ENCODE results near the gene ZNF362.

ZNF362 gene

GRCh38 chr1:33275706-33276572 is 19.6 kb downstream of the ZNF362 start:
- no peak for DNase-seq (ENCODE audit: low read depth)
- no peak overlapping the region for H3K4me3 ChIP-seq (ENCODE audit: low read depth, low read length)
- no peak for TF ChIP-seq CTCF (IDR thresholded peaks at IDR 0.05; ENCODE audit: low read depth, low read length, missing control alignments)

GRCh38 chr1:33276573-33277298 is 20.4 kb downstream of the ZNF362 start:
- DNase-seq (ENCODE audit: low read depth): no peak
- no peak for TF ChIP-seq CTCF (IDR thresholded peaks at IDR 0.05; ENCODE audit: low read depth, low read length, missing control alignments)
- H3K4me3 ChIP-seq (ENCODE audit: low read depth, low read length): no peak overlapping the region

GRCh38 chr1:33277488-33278084 is 21.3 kb downstream of the ZNF362 start:
- TF ChIP-seq CTCF (IDR thresholded peaks at IDR 0.05; ENCODE audit: low read depth, low read length, missing control alignments): no peak

GRCh38 chr1:33280091-33280661 is 23.9 kb downstream of the ZNF362 start:
- no peak for DNase-seq (ENCODE audit: low read depth)
- no peak overlapping the region for H3K4me3 ChIP-seq (ENCODE audit: low read depth, low read length)

More at GRCh38 chr1:33277488-33278084, 21.3 kb downstream of the ZNF362 start:
- no peak for DNase-seq (ENCODE audit: low read depth)
- H3K4me3 ChIP-seq (ENCODE audit: low read depth, low read length): no peak overlapping the region

GRCh38 chr1:33281554-33282303 is 25.4 kb downstream of the ZNF362 start:
- H3K4me3 ChIP-seq (ENCODE audit: low read depth, low read length): no peak overlapping the region
- no peak for TF ChIP-seq CTCF (IDR thresholded peaks at IDR 0.05; ENCODE audit: low read depth, low read length, missing control alignments)
- no peak for DNase-seq (ENCODE audit: low read depth)

More at GRCh38 chr1:33280091-33280661, 23.9 kb downstream of the ZNF362 start:
- no peak for TF ChIP-seq CTCF (IDR thresholded peaks at IDR 0.05; ENCODE audit: low read depth, low read length, missing control alignments)

- no peak overlapping the region for H3K4me3 ChIP-seq (ENCODE audit: low read depth, low read length)
- no peak for DNase-seq (ENCODE audit: low read depth)
- TF ChIP-seq CTCF (IDR thresholded peaks at IDR 0.05; ENCODE audit: low read depth, low read length, missing control alignments): no peak
Measured at GRCh38 chr1:33282791-33283190, 26.5 kb downstream of the ZNF362 start.
